GM11168 (cell line): ENCODE data around the gene KLHL29.

Experiments used
- in situ Hi-C: fragments of 300-500 bp; cut with MboI; formaldehyde crosslinking; loops from one replicate; pipeline ENCODE4 v1.12.0; 2022; ENCODE audit warnings: low sequenced_read_pairs; ENCODE audit not compliant: unreplicated experiment

Gene KLHL29

GRCh38 chr2:23486684-23487075 lies 101.7 kb downstream of the KLHL29 start:
- in situ Hi-C loops = no loop called here

GRCh38 chr2:23487735-23488492 lies 102.9 kb downstream of the KLHL29 start:
- in situ Hi-C loops = no loop called here

GRCh38 chr2:23488584-23488983 lies 103.6 kb downstream of the KLHL29 start:
- in situ Hi-C loops = no loop called here

GRCh38 chr2:23489471-23490322 lies 104.7 kb downstream of the KLHL29 start:
- in situ Hi-C loops = no loop called here

- in situ Hi-C loops = no loop called here
Observed at GRCh38 chr2:23491591-23492336, 106.8 kb downstream of the KLHL29 start.

- in situ Hi-C loops = no loop called here
Observed at GRCh38 chr2:23492337-23492675, 107.3 kb downstream of the KLHL29 start.

GRCh38 chr2:23492921-23493320 lies 107.9 kb downstream of the KLHL29 start:
- in situ Hi-C loops = no loop called here

GRCh38 chr2:23493846-23494245 lies 108.9 kb downstream of the KLHL29 start:
- in situ Hi-C loops = no loop called here

- in situ Hi-C loops = no loop called here
Observed at GRCh38 chr2:23494286-23494685, 109.3 kb downstream of the KLHL29 start.

- in situ Hi-C loops = no loop called here
Observed at GRCh38 chr2:23495661-23496114, 110.7 kb downstream of the KLHL29 start.

- in situ Hi-C loops = no loop called here
Observed at GRCh38 chr2:23496456-23496855, 111.5 kb downstream of the KLHL29 start.

- in situ Hi-C loops = no loop called here
Observed at GRCh38 chr2:23497063-23497462, 112.1 kb downstream of the KLHL29 start.

- in situ Hi-C loops = no loop called here
Observed at GRCh38 chr2:23497536-23497935, 112.6 kb downstream of the KLHL29 start.

GRCh38 chr2:23498943-23499342 lies 114.0 kb downstream of the KLHL29 start:
- in situ Hi-C loops = no loop called here

GRCh38 chr2:23499439-23499838 lies 114.5 kb downstream of the KLHL29 start:
- in situ Hi-C loops = no loop called here

GRCh38 chr2:23500836-23501235 lies 115.9 kb downstream of the KLHL29 start:
- in situ Hi-C loops = no loop called here

- in situ Hi-C loops = no loop called here
Observed at GRCh38 chr2:23502096-23502495, 117.1 kb downstream of the KLHL29 start.

- in situ Hi-C loops = no loop called here
Observed at GRCh38 chr2:23503097-23503496, 118.1 kb downstream of the KLHL29 start.

- in situ Hi-C loops = no loop called here
Observed at GRCh38 chr2:23503682-23504081, 118.7 kb downstream of the KLHL29 start.

- in situ Hi-C loops = no loop called here
Observed at GRCh38 chr2:23504591-23504990, 119.6 kb downstream of the KLHL29 start.
